ENCODE results near the gene AVPR2.

Gene AVPR2

GRCh38 chrX:153930011-153930910 is 25.8 kb downstream of the AVPR2 start:
- TF ChIP-seq CTCF (IDR thresholded peaks at IDR 0.05; ENCODE audit: extremely low read depth, insufficient read depth, missing control alignments): no peak
- DNase-seq (ENCODE audit: low spot score): no peak
- in situ Hi-C loops (cut with MboI; ENCODE audit: low pct_unique_long_range_greater_than_20kb, low sequenced_read_pairs, unreplicated experiment): loop anchor here (25.0 kb wide), 1 partner anchor 968 kb away; no protein-coding TSS in a partner anchor

GRCh38 chrX:153931151-153931550 is 26.7 kb downstream of the AVPR2 start:
- TF ChIP-seq CTCF (IDR thresholded peaks at IDR 0.05; ENCODE audit: extremely low read depth, insufficient read depth, missing control alignments): no peak
- DNase-seq (ENCODE audit: low spot score): no peak
- in situ Hi-C loops (cut with MboI; ENCODE audit: low pct_unique_long_range_greater_than_20kb, low sequenced_read_pairs, unreplicated experiment): loop anchor here (25.0 kb wide), 1 partner anchor 969 kb away; no protein-coding TSS in a partner anchor

GRCh38 chrX:153931748-153932147 is 27.3 kb downstream of the AVPR2 start:
- in situ Hi-C loops (cut with MboI; ENCODE audit: low pct_unique_long_range_greater_than_20kb, low sequenced_read_pairs, unreplicated experiment): loop anchor here (25.0 kb wide), 1 partner anchor 969 kb away; no protein-coding TSS in a partner anchor
- DNase-seq (ENCODE audit: low spot score): no peak
- TF ChIP-seq CTCF (IDR thresholded peaks at IDR 0.05; ENCODE audit: extremely low read depth, insufficient read depth, missing control alignments): no peak

GRCh38 chrX:153932220-153932915 is 27.9 kb downstream of the AVPR2 start:
- in situ Hi-C loops (cut with MboI; ENCODE audit: low pct_unique_long_range_greater_than_20kb, low sequenced_read_pairs, unreplicated experiment): loop anchor here (25.0 kb wide), 1 partner anchor 970 kb away; no protein-coding TSS in a partner anchor
- DNase-seq (ENCODE audit: low spot score): no peak
- no peak for TF ChIP-seq CTCF (IDR thresholded peaks at IDR 0.05; ENCODE audit: extremely low read depth, insufficient read depth, missing control alignments)

- DNase-seq (ENCODE audit: low spot score): no peak
- in situ Hi-C loops (cut with MboI; ENCODE audit: low pct_unique_long_range_greater_than_20kb, low sequenced_read_pairs, unreplicated experiment): loop anchor here (25.0 kb wide), 1 partner anchor 971 kb away; no protein-coding TSS in a partner anchor
- TF ChIP-seq CTCF (IDR thresholded peaks at IDR 0.05; ENCODE audit: extremely low read depth, insufficient read depth, missing control alignments): no peak
Observed at GRCh38 chrX:153933748-153934147, 29.3 kb downstream of the AVPR2 start.

GRCh38 chrX:153934148-153934761 is 29.8 kb downstream of the AVPR2 start:
- TF ChIP-seq CTCF (IDR thresholded peaks at IDR 0.05; ENCODE audit: extremely low read depth, insufficient read depth, missing control alignments): no peak
- in situ Hi-C loops (cut with MboI; ENCODE audit: low pct_unique_long_range_greater_than_20kb, low sequenced_read_pairs, unreplicated experiment): loop anchor here (25.0 kb wide), 1 partner anchor 972 kb away; no protein-coding TSS in a partner anchor
- DNase-seq (ENCODE audit: low spot score): no peak

Measured in GM13977 (cell line).